Activated CD4-positive, alpha-beta T cell treated with anti-CD3 and anti-CD28 coated beads, Interleukin-2, amount 50 U/mL, for 4 hours (primary cell): ENCODE data around the gene B4GALNT3.

Source experiments
- DNase-seq, 2 experiments: peaks; one replicate each; pipeline ENCODE4 v3.0.0-alpha.2; 2020

The B4GALNT3 gene

DNA sequence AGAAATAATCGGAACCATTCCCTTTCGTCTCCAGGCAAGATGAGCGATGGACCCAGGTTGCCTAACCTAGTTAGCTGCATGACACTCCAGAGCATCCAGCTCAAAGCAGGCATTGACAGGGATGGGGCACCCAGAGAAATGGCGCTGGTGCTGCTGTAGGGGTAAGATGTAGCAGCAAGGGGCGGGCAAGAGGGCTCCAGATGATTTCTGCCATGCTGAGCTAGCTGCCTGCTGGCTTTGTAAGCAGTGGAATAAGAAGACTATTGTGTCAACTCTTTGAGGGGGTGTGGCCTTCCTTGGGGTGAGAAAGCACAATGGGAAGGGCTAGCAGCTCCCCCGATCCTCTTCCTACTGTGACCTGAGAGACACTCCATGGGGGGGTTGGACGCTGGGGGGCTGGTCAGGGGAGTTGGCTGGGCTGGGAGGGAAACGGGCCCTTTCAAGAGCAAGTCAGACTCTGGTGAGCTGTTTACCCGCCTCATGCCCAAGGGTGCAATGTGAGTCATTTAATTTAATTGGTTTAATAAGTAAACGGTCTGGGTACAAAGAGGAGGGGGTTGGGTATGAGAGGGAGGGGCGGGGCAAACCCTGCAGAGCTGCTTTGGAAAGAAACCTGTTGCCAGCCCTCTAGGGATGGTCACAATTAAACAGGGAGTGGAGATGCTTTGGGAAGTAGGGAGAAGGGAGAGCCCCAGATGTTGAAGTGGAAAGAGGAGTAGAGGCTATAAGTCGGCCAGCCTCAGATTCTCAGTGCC is 50.5 kb downstream of the B4GALNT3 start:
- no peak for DNase-seq

DNA sequence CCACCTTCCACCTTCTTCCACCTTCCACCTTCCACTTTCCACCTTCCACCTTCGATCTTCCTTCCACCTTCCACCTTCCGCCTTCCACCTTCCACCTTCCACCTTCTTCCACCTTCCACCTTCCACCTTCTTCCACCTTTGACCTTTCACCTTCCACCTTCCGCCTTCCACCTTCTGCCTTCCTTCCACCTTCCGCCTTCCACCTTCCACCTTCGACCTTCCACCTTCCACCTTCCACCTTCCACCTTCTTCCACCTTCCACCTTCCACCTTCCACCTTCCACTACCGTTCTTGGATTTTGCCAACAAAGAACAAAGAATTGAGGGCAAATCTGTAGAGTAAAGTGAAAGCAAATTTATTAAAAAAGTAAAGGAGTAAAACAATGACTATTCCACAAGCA is 53.2 kb downstream of the B4GALNT3 start:
- no peak for DNase-seq

- DNase-seq, result no peak
Measured at GRCh38 chr12:513446-513845, 53.7 kb downstream of the B4GALNT3 start.

DNA sequence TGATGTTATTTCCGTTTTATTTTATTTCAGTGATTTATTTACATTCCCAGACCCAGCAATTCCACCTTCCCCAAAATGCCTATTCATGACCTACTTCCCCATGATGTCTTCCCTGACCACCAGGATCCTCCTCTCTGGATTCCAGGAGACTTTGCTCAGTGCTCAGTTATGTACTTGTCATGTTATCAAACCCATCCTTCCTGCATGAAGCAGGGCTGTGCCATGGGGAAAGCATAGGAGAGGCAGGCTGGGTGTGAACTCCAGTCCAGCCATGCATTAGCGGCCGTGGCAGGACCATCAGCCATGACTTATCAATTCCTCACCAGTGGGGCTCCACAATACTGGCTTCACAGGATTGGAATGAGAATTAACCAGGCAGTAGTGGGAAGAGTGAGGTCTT is 57.8 kb downstream of the B4GALNT3 start:
- DNase-seq, result no peak

GRCh38 chr12:520119-520518 is 60.4 kb downstream of the B4GALNT3 start:
- no peak for DNase-seq

DNA sequence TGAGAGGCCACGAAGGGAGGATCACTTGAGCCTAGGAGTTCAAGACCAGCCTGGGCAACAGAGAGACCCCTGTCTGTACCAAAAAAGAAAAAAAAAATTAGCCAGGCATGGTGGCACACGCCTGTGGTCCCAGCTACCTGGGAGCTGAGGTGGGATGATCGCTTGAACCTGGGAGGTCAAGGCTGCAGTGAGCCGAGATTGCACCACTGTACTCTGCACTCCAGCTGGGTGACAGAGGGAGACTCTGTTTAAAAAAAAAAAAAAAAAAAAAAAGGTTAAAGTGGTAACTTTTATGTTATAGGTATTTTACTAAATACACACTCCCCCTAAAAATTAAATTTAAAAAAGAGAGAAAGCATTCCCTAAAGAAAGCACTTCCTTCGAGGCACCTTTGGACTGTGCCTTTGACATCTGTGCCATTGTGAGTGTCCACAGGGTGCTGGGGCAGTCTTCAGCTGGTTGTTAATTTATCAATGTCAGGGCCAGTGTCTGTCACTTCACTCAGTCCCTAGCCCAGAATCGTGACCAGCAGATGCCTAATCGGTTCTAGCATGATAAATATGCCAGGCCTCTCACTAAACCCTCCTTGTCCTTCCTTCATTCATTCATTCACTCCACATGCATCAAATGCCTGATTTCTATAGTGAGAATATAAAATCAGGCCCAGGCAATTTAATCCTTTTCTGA is 63.1 kb downstream of the B4GALNT3 start:
- DNase-seq, result no peak

DNA sequence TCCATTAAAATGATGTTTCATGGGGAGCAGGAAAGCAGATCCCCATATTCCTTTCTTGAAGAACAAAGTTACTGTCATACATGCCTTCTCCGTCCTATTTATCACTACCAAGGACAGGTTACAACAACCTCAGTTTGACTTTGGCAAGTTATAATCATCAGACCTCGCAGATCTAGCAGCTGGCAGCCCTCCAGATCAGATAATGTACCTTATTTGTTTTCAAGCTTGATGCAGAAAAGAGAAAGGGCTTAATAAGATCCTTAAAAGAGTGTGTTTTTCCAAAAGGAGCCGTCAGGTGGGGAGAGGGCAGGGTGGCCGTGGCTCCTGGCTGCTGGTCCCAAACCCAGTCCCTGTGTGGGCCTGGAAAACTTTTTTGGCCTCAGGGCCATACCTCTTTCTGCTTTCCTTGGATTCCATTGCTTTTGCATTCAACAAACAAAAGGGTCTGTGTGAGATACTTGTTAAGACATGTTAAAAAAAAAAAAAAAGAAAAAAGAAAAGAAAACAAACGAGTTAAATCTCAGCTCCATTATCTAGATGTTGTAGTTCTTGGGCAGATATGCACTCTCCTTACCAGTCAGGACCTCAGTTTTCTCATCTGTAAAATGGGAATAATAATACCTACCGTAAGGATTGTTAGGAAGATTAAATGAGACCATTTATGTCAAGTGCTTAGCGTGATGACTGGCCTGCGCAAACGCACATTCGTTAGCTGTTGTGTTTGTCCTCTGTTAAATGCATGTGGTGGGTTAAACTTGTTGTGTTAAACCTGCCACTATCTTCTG is 64.6 kb downstream of the B4GALNT3 start:
- no peak for DNase-seq

DNA sequence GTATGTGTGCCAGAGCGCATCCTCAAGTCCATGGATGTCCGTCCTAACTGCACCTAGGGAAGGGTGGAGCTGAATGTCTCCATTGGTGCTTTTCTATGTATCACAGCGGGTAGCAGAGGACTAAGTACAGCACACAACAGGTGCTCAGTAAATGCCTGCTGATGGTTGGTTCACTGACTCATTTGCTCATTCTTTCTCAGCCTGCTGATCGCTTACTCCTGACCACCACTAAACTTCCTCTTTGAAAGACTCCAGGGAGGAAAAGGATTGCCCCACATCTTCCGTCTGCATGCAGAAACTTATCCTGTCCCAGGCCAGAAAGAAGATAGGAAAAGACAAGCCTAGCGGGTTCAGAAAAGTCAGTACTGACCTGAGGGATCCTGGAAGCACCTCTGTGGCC is 66.3 kb downstream of the B4GALNT3 start:
- no peak for DNase-seq

DNA sequence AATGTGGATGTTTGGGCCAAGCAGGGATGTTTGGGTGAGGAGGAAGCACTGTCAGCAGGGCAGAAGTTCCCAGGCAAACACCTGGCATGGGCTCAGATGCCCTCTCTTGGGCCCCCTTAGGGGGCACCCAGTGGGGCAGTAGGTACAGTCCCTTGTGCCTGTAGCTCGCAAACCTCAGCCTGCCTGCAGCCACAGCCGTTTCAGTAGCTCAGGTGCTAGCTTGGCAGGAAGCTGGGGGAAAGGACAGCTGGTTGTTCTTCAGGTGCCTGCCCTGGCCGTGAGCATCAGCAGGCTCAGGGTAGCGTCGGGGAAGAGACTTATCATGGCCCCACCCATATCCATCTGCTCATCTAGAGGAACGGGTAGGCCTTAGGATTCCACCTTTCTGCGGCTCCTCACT is 67.5 kb downstream of the B4GALNT3 start:
- no peak for DNase-seq

- no peak for DNase-seq
Measured at GRCh38 chr12:527729-528128, 68.0 kb downstream of the B4GALNT3 start.

DNA sequence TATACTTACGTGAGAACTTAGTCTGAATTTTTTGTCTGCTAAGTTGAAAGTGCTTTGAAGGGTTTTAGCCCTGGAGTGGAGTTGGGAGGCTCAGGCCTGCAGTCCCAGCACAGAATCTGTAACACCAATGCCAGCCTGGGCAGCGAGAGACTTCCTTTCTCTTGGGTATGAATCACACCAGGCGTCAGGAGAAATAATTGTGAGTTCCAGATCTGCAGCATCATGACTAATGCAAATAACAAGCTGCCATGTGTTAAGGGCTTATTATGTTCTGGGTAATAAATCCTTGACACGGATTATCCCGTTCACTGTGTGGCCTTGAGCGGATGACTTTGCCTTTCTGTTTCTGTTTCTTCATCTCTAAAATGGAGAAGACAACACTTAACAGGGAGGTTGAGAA is 70.6 kb downstream of the B4GALNT3 start:
- no peak for DNase-seq

DNA sequence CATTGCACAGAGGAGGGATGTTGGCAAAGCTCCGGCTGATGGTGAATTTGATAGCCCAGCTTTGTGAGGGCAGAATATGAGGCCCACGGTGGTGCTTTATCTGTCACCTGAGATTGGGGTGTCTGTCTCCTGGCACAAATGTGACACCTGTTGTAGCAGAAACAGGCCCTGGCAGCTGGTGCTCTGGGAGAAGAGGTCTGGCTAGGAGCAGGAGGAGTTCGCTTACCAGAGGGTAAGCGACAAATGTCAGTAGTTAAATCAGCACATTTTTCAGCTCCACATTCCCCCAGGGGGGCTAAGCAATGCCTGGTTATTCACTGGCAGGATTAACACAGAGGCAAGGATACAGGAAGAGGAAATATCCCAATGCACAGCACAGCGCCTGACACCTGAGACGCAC is 71.1 kb downstream of the B4GALNT3 start:
- no peak for DNase-seq

GRCh38 chr12:531951-532585 is 72.3 kb downstream of the B4GALNT3 start:
- no peak for DNase-seq

DNA sequence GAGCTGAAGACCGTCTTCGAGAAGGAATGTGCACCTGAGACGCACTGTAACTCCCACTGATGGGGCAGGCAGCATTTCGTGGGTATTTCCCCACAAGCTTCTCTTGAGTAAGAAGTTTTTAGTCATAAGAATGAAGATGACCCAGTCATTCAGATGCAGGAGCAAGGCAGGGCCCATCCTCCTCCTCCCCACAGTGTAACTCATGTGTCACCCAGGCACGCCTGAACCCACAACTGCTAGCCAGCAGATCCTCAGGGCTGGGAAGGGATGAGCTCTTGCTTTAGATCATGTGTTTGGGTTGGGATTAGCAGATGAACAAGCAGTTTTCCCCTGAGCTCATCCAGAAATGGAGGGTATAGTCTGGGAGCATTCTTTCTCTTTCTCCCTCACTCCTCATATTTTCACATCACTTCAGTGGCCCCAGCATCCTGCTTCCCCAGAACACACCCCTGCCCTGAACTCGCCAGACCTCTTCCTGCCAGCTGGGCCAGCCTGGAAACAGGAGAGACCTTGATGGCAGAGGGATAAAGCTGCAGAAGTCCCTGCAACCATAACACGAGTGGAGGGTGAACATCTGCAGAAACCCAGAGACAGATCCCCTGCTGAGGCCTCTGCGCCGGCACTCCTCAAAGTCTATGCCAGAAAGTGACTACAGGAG is 73.3 kb downstream of the B4GALNT3 start:
- no peak for DNase-seq

DNA sequence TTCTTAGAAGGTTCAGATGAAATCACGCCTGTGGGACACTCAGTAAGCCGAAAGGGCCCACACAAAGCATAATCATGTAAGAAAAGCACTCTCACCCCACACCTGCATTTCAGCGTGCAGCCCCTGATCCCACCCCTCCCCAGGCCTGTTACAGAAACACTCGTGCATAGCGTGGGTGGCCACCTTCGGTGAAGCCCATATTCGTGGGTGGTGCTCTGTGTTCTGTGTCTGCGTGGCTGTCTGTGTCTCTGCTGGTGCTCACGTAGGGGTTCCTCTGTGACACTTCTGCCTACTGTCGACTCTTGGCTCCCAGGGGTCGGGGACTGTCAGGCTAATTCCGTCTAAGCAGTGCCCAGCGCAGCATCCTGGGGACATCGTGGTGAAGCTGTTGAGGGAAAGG is 74.0 kb downstream of the B4GALNT3 start:
- no peak for DNase-seq

DNA sequence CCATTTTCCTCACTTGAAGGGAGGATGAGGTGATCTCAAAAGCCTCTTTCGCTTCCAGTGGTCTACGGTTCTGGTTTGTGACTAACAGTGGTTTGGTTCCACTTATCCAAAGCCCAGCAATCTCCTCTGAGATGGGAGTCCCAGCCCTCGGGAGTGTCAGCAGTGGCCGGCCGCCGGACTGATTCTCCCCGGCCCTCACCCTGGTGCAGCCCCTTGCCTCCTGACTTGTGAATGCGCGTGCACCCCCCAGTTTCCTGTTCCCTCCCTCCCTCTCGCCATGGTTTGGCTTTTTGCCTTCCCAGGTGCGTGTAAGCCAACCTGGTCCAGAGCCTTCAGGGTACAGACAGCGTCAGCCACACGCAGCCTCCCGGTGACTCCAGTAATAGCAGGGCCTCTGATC is 74.5 kb downstream of the B4GALNT3 start:
- DNase-seq, result no peak

DNA sequence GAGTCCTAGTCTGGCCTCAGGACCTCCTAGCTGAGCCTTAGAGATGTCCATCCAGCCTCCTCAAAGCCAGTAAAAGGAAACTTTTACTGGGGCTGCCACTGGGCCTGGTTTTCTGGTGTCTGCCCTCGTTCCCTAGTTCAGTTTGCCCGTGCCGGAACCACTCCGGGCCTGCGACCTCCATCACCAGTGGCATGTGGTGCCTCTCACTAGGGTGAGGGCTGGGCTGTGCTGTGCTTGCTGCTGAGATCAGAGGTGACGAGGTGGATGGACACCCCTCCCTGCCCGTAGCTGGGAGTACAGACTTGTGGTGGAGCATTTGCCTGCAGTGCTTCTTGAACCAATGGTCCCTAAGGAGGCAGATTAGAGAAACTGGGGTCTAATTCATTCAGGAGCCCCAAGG is 75.7 kb downstream of the B4GALNT3 start:
- no peak for DNase-seq

DNA sequence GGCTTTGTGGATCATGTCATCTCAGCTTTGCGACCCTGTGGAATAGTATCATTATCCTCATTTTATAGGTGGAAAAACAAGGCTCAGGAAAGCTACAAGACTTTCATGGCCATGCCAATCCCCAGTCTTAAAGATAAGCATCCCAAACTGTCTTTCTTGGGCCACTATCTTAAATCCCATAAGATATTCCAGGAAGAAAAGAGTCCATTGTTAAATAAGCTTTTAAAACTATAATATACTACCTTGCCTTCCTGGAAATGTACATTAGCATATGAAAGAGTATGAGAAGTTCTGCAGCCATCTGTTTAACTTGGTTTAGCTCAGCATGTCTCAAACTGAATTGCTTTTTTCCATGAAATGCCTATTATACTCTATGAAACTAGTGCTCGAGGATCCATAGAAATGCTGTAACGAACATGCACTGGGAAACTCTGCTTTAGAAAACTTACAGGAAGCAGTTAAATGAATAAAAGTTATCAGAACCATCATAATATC is 77.1 kb downstream of the B4GALNT3 start:
- no peak for DNase-seq

GRCh38 chr12:537772-538171 is 78.0 kb downstream of the B4GALNT3 start:
- no peak for DNase-seq

DNA sequence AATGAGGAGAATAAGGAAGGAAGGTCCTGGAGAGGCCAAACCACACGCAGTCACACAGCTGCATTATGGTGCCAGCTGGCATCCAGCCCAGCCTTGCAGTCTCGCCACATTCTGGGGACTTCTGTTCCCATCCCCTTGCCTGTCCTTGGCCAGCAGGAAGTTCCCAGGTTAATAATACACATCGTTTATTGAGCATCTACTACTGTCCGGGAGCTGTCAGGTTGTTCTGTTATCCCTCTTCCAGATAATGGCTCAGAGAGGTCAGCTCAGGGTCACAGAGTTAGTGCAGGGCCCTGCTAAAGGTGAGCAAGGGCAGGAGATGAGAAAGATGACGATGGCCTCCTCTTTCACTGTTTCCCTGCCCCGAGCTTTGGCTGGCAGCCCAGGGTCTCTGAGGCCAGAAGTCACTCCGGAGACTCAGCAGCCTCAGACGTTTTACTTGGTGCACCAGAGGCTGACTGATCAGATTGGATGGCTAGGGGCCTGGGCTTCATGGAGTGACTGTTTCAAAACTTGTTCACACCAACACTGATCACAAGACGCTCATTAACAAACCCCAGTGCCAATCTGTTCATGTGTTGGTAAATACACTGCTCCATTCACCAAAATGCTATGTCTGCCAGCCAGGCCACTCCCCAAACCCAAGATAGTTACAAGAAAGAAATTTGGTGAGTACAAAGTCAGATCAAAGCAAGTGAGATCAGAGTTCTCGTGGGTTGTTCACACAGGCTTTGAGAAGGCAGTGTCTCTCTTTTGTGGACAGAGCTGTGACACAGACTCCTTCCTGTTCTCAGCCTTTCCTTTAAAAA is 79.2 kb downstream of the B4GALNT3 start:
- DNase-seq, result peak; percentile 28 to 35

- DNase-seq, result no peak
Measured at GRCh38 chr12:539540-540310, 80.0 kb downstream of the B4GALNT3 start.
